Endothelial cell of umbilical vein (primary cell): Measurements from ENCODE around the gene NEAT1. TPM values are rescaled to one million over a fixed set of nuclear protein-coding genes. Genes with fewer than 3 reads are reported as not detected.
A peak's percentile ranks its signal among the peaks of the same experiment; 100 is the strongest.

Source experiments
- BruUV-seq: library from RNA; stranded (reverse); fragments of 400-500 nt; replicated peaks from 2 replicates; lab custom pipeline; 2021; lab: Mats Ljungman, UMichigan
- CTCF ChIA-PET: fragments of 300-600, 350-600 bp; sonication (Branson Sonifier 250); formaldehyde crosslinking; loops from one replicate; lab custom pipeline; 2021; ENCODE audit warnings: antibody characterized with exemption, inconsistent platforms; lab: Charles Lee
- POLR2A ChIA-PET: fragments of 300-600, 350-600 bp; sonication (Branson Sonifier 250); formaldehyde crosslinking; loops from one replicate; lab custom pipeline; 2021; ENCODE audit warnings: antibody characterized with exemption, inconsistent platforms; lab: Charles Lee
- DNase-seq: peaks from one replicate; pipeline ENCODE4 v3.0.0-alpha.2; 2011; ENCODE audit warnings: low read depth, low spot score
- FAIRE-seq: peaks from 2 replicates; lab custom pipeline; 2011; peaks lifted over from hg19 to GRCh38; lab: Jason Lieb, UNC
- H2AFZ ChIP-seq: 2 replicates; pipeline ENCODE4 v1.6.0; 2012; ENCODE audit warnings: low read depth, low read length, control low read depth, inconsistent platforms
- H3K27ac ChIP-seq: 2 replicates; pipeline ENCODE4 v1.5.1; 2011; ENCODE audit warnings: low read depth, mild to moderate bottlenecking, control low read depth, low read length, moderate library complexity; ENCODE audit not compliant: insufficient read depth
- H3K27me3 ChIP-seq, 2 experiments: 2 replicates each; pipeline versions ENCODE4 v1.6.0 to v1.6.1; 2011; ENCODE audit warnings: low read length in 2 of 2, mixed read lengths in 1 of 2; ENCODE audit not compliant: control insufficient read depth in 2 of 2, insufficient read depth in 2 of 2
- H3K36me3 ChIP-seq, 2 experiments: 2 replicates in 1 of 2; 3 replicates in 1 of 2; pipeline ENCODE4 v1.5.1; 2011; ENCODE audit warnings: low read length in 2 of 2, mild to moderate bottlenecking in 1 of 2, moderate library complexity in 1 of 2; ENCODE audit not compliant: control insufficient read depth in 2 of 2, insufficient read depth in 2 of 2; ENCODE audit errors: extremely low read depth in 1 of 2
- H3K4me1 ChIP-seq: 3 replicates; pipeline ENCODE4 v1.5.1; 2011; ENCODE audit warnings: mild to moderate bottlenecking, low read length; ENCODE audit not compliant: control insufficient read depth, insufficient read depth; ENCODE audit errors: extremely low read depth
- H3K4me2 ChIP-seq: 2 replicates; pipeline ENCODE4 v1.6.1; 2011; ENCODE audit warnings: low read length, control low read depth, mixed read lengths; ENCODE audit not compliant: insufficient read depth
- H3K4me3 ChIP-seq, 3 experiments: fragments of 200-600 bp in 1 of 3; sonication (generic), shearing (Covaris generic) in 1 of 3; replicated peaks in 1 of 3; 2 replicates each; pipeline ENCODE4 v1.5.1; 2011 to 2016; ENCODE audit warnings: control low read depth in 3 of 3, low read length in 3 of 3, mild to moderate bottlenecking in 2 of 3, inconsistent platforms in 1 of 3, low read depth in 1 of 3, moderate library complexity in 1 of 3; ENCODE audit not compliant: insufficient read depth in 1 of 3
- H3K79me2 ChIP-seq: 2 replicates; pipeline ENCODE4 v1.6.0; 2012; ENCODE audit warnings: low read length, inconsistent platforms; ENCODE audit not compliant: control insufficient read depth, insufficient read depth
- H3K9ac ChIP-seq: replicated peaks from 2 replicates; pipeline ENCODE3; 2011; ENCODE audit warnings: low read length, control low read depth; ENCODE audit not compliant: insufficient read depth; ENCODE audit errors: extremely low read depth
- H3K9me1 ChIP-seq: replicated peaks from 3 replicates; pipeline ENCODE4 v1.6.0; 2011; ENCODE audit warnings: mild to moderate bottlenecking, low read length; ENCODE audit not compliant: control insufficient read depth, insufficient read depth; ENCODE audit errors: extremely low read depth
- H3K9me3 ChIP-seq: replicated peaks from 2 replicates; pipeline ENCODE4 v1.5.1; 2012; ENCODE audit warnings: low read length, inconsistent platforms; ENCODE audit not compliant: control insufficient read depth, insufficient read depth
- H4K20me1 ChIP-seq: replicated peaks from 2 replicates; pipeline ENCODE3; 2011; ENCODE audit warnings: mild to moderate bottlenecking, low read length; ENCODE audit not compliant: control insufficient read depth, insufficient read depth; ENCODE audit errors: extremely low read depth
- EZH2 ChIP-seq: IDR thresholded peaks from 2 replicates; pipeline ENCODE4 v1.6.1; 2012; ENCODE audit warnings: borderline replicate concordance, low read depth, mild to moderate bottlenecking, moderate library complexity, low read length, inconsistent platforms; ENCODE audit not compliant: severe bottlenecking
- FOS ChIP-seq: IDR thresholded peaks from 2 replicates; pipeline ENCODE4 v1.6.1; 2011; ENCODE audit warnings: mild to moderate bottlenecking, low read length, moderate library complexity, borderline replicate concordance; ENCODE audit not compliant: insufficient read depth
- GATA2 ChIP-seq: IDR thresholded peaks from 2 replicates; pipeline ENCODE4 v1.7.0; 2011; ENCODE audit warnings: low read depth, mild to moderate bottlenecking, moderate library complexity, mixed read lengths, low read length; ENCODE audit not compliant: insufficient read length, insufficient read depth
- JUN ChIP-seq: IDR thresholded peaks from 2 replicates; pipeline ENCODE4 v1.6.1; 2011; ENCODE audit warnings: borderline replicate concordance, low read depth; ENCODE audit not compliant: insufficient read length, insufficient read depth
- MYC ChIP-seq: IDR thresholded peaks from one replicate; pipeline ENCODE4 v1.6.1; 2011; ENCODE audit warnings: mild to moderate bottlenecking, low read depth, low read length
- POLR2A ChIP-seq: IDR thresholded peaks from 2 replicates; pipeline ENCODE4 v1.6.1; 2012; ENCODE audit warnings: low read depth, mild to moderate bottlenecking, control low read depth, low read length
- POLR2AphosphoS5 ChIP-seq: IDR thresholded peaks from 2 replicates; pipeline ENCODE4 v1.6.1; 2012; ENCODE audit warnings: low read depth, mild to moderate bottlenecking, control low read depth, low read length, moderate library complexity; ENCODE audit not compliant: insufficient read depth
- dilution Hi-C: fragments of 300-500 bp; cut with MboI; formaldehyde crosslinking; loops from one replicate; pipeline ENCODE4 v1.15.0; 2019; ENCODE audit warnings: low sequenced_read_pairs; ENCODE audit not compliant: extremely low pct_ligation_motif_present
- intact Hi-C: fragments of 100-400 bp; cut with micrococcal nuclease; formaldehyde crosslinking; loops from one replicate; pipeline ENCODE4 v1.10.0; 2022
- polyA plus RNA-seq, 4 experiments: library from polyadenylated mRNA; depleted of rRNA in 3 of 4; stranded (reverse) in 3 of 4; unstranded in 1 of 4; fragments of >200 nt; gene quantifications; 2 replicates each; pipeline versions ENCODE4 v1.2.1 to v1.2.3, GENCODE V29; 2011 to 2012; ENCODE audit warnings: missing spikeins in 1 of 4
- total RNA-seq: library from RNA; stranded (reverse); gene quantifications from 2 replicates; pipeline ENCODE4 v1.2.3, GENCODE V29; 2021
- TF ChIP-seq, protein P1 (sequence below), 2 donors: IDR thresholded peaks; 1 replicate in 1 of 2; 2 replicates in 1 of 2; pipeline ENCODE4 v1.5.1; 2011; ENCODE audit warnings: low read length in 2 of 2, mild to moderate bottlenecking in 2 of 2, moderate library complexity in 2 of 2, control low read depth in 1 of 2, inconsistent platforms in 1 of 2, low read depth in 1 of 2; ENCODE audit not compliant: insufficient read depth in 1 of 2; ENCODE audit errors: extremely low read depth in 1 of 2
- TF ChIP-seq, protein P2 (sequence below): IDR thresholded peaks from 2 replicates; pipeline ENCODE4 v1.6.1; 2011; ENCODE audit not compliant: insufficient read depth, insufficient read length

The NEAT1 gene
- total and polyA plus RNA-seq, 2 donors (not counting 3 experiments of a cell fraction or from before 2014, with no cell fraction given), result 34.4 to 957 TPM

DNA sequence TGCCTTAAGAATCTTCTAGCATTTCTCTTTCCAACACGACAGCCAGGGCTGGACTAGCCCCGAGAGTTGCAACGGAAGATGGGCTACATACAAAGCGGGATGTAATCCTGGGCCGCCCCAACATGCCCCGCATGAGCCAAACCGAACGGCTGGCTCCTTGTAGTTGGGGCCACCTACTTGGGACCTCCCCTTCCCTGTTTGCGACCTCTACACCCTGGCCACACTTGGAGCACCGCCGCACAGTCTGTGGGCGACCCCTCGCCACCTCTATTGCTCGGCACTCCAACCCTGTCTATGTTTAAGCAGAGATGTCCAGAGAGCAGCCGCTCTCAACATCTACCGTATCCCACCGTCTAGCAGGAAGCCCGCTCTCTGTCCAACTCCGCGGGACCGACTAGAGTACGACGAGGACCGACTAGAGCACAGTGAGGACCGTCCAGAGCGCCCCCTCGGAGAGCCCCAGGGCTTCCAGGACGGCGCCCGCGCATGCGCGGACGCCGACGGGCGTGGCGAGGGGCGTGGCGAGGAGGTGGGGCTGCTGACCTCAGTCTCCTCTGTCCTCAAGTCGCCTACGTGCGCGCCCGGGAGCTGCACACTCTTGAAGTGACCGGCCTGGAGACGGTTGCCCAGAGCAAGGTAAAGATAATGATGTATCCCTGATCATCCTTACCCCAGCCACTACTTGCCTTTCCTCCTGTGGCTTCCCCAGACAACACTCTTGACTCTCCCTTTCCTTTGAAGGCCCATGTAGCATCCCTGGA lies 32.3 kb downstream of the NEAT1 start:
- DNase-seq (peak; percentile 93), FAIRE-seq (peak; percentile 94)
- ChIA-PET POLR2A (interaction anchor here (0.7 kb wide), 1 partner anchor 51 kb away, joined by 4 read pairs; no protein-coding TSS in a partner anchor), CTCF (interaction anchor here (1.0 to 1.1 kb wide), 4 partner anchors 10 to 56 kb away, joined by 3 to 4 read pairs (median 4); no protein-coding TSS in a partner anchor)
- Histone ChIP-seq H3K4me1 (no peaks in the 10 kb centered on the region), H3K9me3 (no peaks in the 10 kb centered on the region), H4K20me1 (no peaks in the 10 kb centered on the region), H3K4me2 (peak overlapping the region; percentile 68), H3K9ac (peak overlapping the region; percentile 80), H3K9me1 (no peaks in the 10 kb centered on the region), H3K4me3 (peak overlapping the region; percentile 27 to 60 (median 53)), H3K36me3 (no peaks in the 10 kb centered on the region), H3K27me3 (no peaks in the 10 kb centered on the region), H2AFZ (peak overlapping the region; percentile 84), H3K27ac (peak overlapping the region; percentile 51), H3K79me2 (no peaks in the 10 kb centered on the region)
- BruUV-seq, result TSS peak; percentile 95
- dilution Hi-C loops, result no loop called here
- no peak for TF ChIP-seq FOS
- TF ChIP-seq, protein P1, sequence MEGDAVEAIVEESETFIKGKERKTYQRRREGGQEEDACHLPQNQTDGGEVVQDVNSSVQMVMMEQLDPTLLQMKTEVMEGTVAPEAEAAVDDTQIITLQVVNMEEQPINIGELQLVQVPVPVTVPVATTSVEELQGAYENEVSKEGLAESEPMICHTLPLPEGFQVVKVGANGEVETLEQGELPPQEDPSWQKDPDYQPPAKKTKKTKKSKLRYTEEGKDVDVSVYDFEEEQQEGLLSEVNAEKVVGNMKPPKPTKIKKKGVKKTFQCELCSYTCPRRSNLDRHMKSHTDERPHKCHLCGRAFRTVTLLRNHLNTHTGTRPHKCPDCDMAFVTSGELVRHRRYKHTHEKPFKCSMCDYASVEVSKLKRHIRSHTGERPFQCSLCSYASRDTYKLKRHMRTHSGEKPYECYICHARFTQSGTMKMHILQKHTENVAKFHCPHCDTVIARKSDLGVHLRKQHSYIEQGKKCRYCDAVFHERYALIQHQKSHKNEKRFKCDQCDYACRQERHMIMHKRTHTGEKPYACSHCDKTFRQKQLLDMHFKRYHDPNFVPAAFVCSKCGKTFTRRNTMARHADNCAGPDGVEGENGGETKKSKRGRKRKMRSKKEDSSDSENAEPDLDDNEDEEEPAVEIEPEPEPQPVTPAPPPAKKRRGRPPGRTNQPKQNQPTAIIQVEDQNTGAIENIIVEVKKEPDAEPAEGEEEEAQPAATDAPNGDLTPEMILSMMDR (IDR thresholded peaks at IDR 0.05; ENCODE audit: extremely low read depth in 1 of 2, insufficient read depth in 1 of 2, low read depth in 1 of 2, low read length in 2 of 2), result peak in 1 of 2 donors; percentile 37
- TF ChIP-seq MYC, result no peak
- TF ChIP-seq, protein P2, sequence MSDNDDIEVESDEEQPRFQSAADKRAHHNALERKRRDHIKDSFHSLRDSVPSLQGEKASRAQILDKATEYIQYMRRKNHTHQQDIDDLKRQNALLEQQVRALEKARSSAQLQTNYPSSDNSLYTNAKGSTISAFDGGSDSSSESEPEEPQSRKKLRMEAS, result no peak
- TF ChIP-seq GATA2, result no peak
- TF ChIP-seq JUN, result no peak
- TF ChIP-seq POLR2AphosphoS5, result peak; percentile 92
- no peak for TF ChIP-seq EZH2
- peak; percentile 94 for TF ChIP-seq POLR2A
- intact Hi-C loops, result loop anchor here (2.0 to 5.0 kb wide), 2 partner anchors 22 to 42 kb away; partner anchors contain the start of gene MALAT1
